ENCODE results near the gene EXD3.

The EXD3 gene

GRCh38 chr9:137301081-137301947, 121.6 kb downstream of the EXD3 start:
- DNase-seq = no peak

- no peak for DNase-seq
Measured at GRCh38 chr9:137300567-137301080, 122.3 kb downstream of the EXD3 start.

- no peak for DNase-seq
Measured at GRCh38 chr9:137299938-137300337, 123.0 kb downstream of the EXD3 start.

GRCh38 chr9:137299203-137299565, 123.8 kb downstream of the EXD3 start:
- no peak for DNase-seq

- DNase-seq = no peak
Measured at GRCh38 chr9:137298401-137299202, 124.4 kb downstream of the EXD3 start.

- no peak for DNase-seq
Measured at GRCh38 chr9:137297966-137298365, 125.0 kb downstream of the EXD3 start.

- no peak for DNase-seq
Measured at GRCh38 chr9:137296670-137297664, 126.0 kb downstream of the EXD3 start.

GRCh38 chr9:137295849-137296669, 126.9 kb downstream of the EXD3 start:
- no peak for DNase-seq

GRCh38 chr9:137295238-137295811, 127.6 kb downstream of the EXD3 start:
- peak; percentile 32 for DNase-seq

GRCh38 chr9:137294681-137295237, 128.2 kb downstream of the EXD3 start:
- DNase-seq = no peak

- DNase-seq = no peak
Measured at GRCh38 chr9:137294091-137294680, 128.8 kb downstream of the EXD3 start.

GRCh38 chr9:137293482-137294090, 129.4 kb downstream of the EXD3 start:
- DNase-seq = no peak

GRCh38 chr9:137293094-137293481, 129.9 kb downstream of the EXD3 start:
- no peak for DNase-seq

- DNase-seq = no peak
Measured at GRCh38 chr9:137286975-137287383, 136.0 kb downstream of the EXD3 start.

- no peak for DNase-seq
Measured at GRCh38 chr9:137281345-137282116, 141.4 kb downstream of the EXD3 start.

- no peak for DNase-seq
Measured at GRCh38 chr9:137280474-137281344, 142.3 kb downstream of the EXD3 start.

- DNase-seq = no peak
Measured at GRCh38 chr9:137279741-137280473, 143.1 kb downstream of the EXD3 start.
